Measurements from ENCODE around the gene CENPF. TPM values are rescaled to one million over a fixed set of nuclear protein-coding genes. Genes with fewer than 3 reads are reported as not detected.
"Not testable (repeated sequence)": the region's sequence is repeated elsewhere in the genome, so short reads cannot be mapped to it uniquely, and the experiment has no call there.

Gene CENPF
- polyA plus RNA-seq (ENCODE audit: insufficient read length in 4 of 4) = 10 to 100 TPM; 76.7 to 94.8 (median 82.5) TPM

- peak; percentile 94 to 97 (median 96) for DNase-seq (ENCODE audit: low read depth in 4 of 4, low spot score in 2 of 4)
Observed at GRCh38 chr1:214602764-214603657, at the start of gene CENPF. Gene CENPF, plus strand, starts transcription at chr1:214603195. Its CDS starts 10,560 bp downstream, at chr1:214613755.

DNA sequence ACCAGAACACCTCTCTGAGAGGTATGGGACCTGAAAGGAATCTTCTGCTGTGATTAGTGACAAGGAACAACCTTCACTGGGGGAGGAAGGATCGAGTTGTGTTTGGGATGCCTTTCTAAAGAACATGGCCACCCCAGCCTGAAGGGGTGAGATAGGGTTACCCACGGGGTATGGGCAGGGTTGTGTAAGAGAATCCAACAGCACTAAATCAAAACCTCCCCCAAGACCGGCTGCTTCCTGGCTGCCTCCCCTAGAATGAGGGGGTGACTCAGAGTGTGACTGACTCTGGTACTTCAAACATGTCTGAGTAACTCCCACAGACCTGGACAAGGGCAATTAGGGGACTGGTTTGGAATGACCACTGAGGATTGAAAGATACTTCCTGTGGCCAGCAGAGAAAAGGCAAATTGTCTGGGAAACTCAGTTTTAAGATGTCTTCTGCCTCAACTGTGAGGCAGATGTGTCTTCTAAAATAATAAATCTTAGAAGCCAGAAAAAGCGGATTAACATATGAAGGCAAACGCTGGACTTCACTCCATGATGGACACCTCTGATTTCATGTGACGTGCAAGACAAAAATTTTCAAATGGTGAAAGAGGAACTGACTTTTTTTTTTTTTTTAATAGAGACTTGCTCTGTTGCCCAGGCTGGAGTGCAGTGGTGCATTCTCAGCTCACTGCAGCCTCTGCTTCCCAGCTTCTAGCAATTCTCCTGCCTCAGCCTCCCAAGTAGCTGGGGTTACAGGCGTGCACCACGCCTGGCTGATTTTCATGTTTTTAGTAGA is 44.9 kb upstream of the CENPF start:
- peak in 3 of 4 donors; percentile 52 to 81 (median 78) for DNase-seq (ENCODE audit: low read depth in 4 of 4, low spot score in 2 of 4)

GRCh38 chr1:214563881-214564280 is 39.1 kb upstream of the CENPF start:
- DNase-seq (ENCODE audit: low read depth in 4 of 4, low spot score in 2 of 4) = no peak

DNA sequence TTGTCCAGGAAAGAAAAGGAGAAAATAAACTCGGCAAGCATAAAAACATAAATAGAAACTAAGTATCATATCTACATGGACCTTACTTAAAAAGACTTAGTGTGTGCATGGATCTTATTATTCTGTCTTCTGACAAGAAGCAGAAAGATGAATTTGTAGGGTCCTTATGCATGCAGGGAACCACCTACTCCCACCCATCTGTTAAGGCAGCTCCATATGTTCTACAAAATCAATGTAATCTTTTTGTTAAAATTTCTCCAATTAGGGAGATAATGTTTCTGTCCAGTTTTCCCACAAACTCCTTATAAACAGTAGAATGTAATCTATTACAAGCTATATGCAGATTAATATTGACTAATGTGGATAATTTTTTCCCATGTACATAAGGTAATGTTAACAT is 37.7 kb upstream of the CENPF start:
- DNase-seq (ENCODE audit: low read depth in 4 of 4, low spot score in 2 of 4) = no peak

- DNase-seq (ENCODE audit: low read depth in 4 of 4, low spot score in 2 of 4) = no peak
Observed at GRCh38 chr1:214566158-214567104, 36.6 kb upstream of the CENPF start.

- DNase-seq (ENCODE audit: low read depth in 4 of 4, low spot score in 2 of 4) = no peak
Observed at GRCh38 chr1:214567481-214567980, 35.5 kb upstream of the CENPF start.

GRCh38 chr1:214568328-214568727 is 34.7 kb upstream of the CENPF start:
- no peak for DNase-seq (ENCODE audit: low read depth in 4 of 4, low spot score in 2 of 4)

- no peak for DNase-seq (ENCODE audit: low read depth in 4 of 4, low spot score in 2 of 4)
Observed at GRCh38 chr1:214569357-214570004, 33.5 kb upstream of the CENPF start.

- DNase-seq (ENCODE audit: low read depth in 4 of 4, low spot score in 2 of 4) = no peak
Observed at GRCh38 chr1:214570442-214570841, 32.6 kb upstream of the CENPF start.

- DNase-seq (ENCODE audit: low read depth in 4 of 4, low spot score in 2 of 4) = no peak
Observed at GRCh38 chr1:214571281-214571680, 31.7 kb upstream of the CENPF start.

DNA sequence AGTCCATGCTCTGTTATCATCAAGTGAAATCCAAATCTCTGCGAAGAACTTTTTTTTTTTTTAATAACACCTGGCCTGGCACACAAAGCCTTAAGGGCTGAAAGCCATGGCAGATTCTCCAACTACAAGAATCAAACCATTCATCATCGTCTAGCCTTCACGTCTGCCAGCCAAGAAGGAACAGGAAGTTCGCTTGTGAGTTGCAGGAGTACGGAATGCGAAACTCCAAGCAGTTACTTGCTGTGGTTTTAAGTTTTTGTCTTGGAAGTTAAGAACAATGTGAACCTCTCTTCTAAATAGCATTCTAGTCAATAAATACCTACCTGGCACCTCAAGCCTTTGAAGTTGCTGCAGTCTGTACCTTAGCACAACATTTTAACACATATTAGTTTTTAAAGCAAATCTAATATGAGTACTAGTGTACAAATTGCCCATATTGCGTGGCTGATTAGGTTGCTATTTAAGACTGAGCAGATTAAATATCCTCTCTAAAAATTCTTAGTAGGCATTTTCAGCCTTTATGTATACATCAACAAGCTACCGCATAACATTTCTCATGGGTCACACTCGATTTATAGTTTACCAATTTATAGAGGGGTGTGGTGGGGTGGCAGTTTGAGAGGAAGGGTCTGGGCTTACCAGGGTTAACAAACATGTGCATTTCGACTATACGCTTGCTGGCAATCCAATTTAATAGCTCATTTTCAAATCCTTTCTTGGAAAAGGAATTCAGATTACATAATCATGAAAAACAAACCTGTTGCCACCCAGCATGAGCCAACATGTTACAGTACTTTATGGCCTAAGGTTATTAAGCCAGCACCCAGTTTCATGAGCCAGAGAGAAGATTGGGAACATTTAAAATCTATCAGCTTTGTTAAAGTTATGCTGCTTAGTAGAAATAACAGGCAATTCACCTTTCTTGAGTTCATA is 29.3 kb upstream of the CENPF start:
- DNase-seq (ENCODE audit: low read depth in 4 of 4, low spot score in 2 of 4) = no peak

DNA sequence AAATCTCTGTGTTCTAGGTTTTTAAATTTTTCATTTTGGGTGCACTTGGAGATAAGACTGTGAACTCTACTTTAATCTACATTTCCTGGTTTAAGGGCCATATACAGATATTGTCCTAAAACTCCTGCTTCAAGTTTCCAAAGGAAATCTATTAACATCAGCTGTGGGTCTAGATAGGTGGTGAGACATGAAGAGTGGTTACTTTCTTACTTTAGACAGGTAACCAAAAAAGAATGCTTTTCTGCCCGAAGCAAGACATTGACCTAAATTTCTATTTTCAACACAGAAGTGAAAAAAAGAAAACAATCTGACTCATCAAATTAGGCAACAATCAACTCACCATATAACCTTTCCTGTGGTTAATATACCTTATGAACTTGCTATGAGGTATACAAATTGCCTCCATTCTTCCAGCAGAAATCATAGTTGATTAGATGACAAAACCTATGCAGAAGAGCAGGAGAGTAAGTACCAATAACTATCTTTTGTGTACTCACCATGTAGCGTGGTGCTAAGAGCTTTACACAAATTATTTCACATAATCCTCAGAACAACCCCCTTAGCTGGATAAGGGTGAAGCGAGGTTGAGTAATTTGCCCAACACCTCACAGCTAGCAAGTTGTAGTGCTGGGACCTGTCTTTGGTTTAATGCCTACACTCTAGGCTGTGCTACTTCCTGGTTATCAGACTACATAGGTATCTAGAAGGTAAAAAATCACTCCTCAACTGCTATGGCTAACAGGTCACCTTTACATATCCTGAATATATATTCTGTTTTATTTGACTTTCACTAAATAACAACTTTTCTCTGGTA is 28.2 kb upstream of the CENPF start:
- DNase-seq (ENCODE audit: low read depth in 4 of 4, low spot score in 2 of 4) = no peak

DNA sequence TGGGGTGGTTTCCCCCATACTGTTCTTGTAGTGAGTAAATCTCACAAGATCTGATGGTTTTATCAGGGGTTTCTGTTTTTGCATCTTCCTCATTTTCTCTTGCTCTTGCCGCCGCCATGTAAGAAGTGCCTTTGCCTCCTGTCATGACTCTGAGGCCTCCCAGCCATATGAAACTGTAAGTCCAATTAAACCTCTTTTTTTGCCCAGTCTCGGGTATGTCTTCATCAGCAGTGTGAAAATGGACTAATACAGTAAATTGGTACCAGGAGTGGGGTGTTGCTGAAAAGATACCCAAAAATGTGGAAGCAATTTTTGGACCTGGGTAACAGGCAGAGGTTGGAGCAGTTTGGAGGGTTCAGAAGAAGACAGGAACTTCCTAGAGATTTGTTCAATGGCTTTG is 26.9 kb upstream of the CENPF start:
- DNase-seq (ENCODE audit: low read depth in 4 of 4, low spot score in 2 of 4) = not testable (repeated sequence)

GRCh38 chr1:214579183-214579582 is 23.8 kb upstream of the CENPF start:
- DNase-seq (ENCODE audit: low read depth in 4 of 4, low spot score in 2 of 4) = no peak

- DNase-seq (ENCODE audit: low read depth in 4 of 4, low spot score in 2 of 4) = no peak
Observed at GRCh38 chr1:214581785-214582184, 21.2 kb upstream of the CENPF start.

DNA sequence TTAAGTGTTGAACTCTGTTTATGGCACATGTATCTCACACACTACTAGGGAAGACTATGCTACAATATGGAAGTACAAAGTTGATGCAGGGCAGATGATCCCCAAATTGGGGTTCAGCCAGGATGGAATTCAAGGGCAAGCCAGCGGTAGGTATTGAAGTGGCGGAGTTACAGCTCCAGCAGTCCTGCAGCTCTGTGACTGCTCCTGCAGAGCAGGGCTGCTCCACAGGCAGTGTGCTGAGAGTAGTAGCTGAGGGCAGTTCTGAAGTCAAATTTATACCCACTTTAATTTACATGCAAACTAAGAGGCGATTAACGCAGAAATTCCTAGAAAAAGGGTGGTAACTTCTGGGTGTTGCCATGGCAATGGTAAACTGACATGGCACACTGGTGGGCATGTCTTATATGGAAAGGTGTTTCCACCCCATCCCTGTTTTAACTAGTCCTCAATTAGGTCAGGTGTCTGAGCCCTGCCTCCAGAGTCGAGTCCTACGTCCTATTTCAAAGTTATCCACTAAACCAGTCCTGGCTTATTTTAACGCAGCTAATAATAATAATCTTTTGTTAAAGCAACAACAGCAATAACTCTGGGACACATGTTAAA is 20.6 kb upstream of the CENPF start:
- DNase-seq (ENCODE audit: low read depth in 4 of 4, low spot score in 2 of 4) = no peak

GRCh38 chr1:214583113-214583512 is 19.9 kb upstream of the CENPF start:
- no peak for DNase-seq (ENCODE audit: low read depth in 4 of 4, low spot score in 2 of 4)

Measured in left renal cortex interstitium (tissue), 4 donors.